GM12873 (cell line): ENCODE measurements around the gene FUT1.

ENCODE experiments used
- CTCF ChIP-seq: IDR thresholded peaks from 2 replicates; pipeline ENCODE4 v1.5.1; 2012; ENCODE audit warnings: low read depth, mild to moderate bottlenecking, moderate library complexity, low read length, control low read depth; ENCODE audit not compliant: insufficient read depth; ENCODE audit errors: missing control alignments

Gene FUT1

GRCh38 chr19:48752496-48753365 is at the start of gene FUT1:
Gene FUT1 (minus strand): TSS chr19:48752641. CDS start chr19:48751281, 1,360 bp downstream.
- TF ChIP-seq CTCF, result no peak

- TF ChIP-seq CTCF, result no peak
Observed at GRCh38 chr19:48799358-48800300, 47.2 kb upstream of the FUT1 start.

GRCh38 chr19:48798937-48799336 is 46.5 kb upstream of the FUT1 start:
- TF ChIP-seq CTCF, result no peak

- TF ChIP-seq CTCF, result no peak
Observed at GRCh38 chr19:48797103-48797502, 44.7 kb upstream of the FUT1 start.

GRCh38 chr19:48796298-48797083 is 44.0 kb upstream of the FUT1 start:
- no peak for TF ChIP-seq CTCF

- no peak for TF ChIP-seq CTCF
Observed at GRCh38 chr19:48795685-48796070, 43.2 kb upstream of the FUT1 start.
